Stimulated activated CD4-positive, alpha-beta T cell treated with anti-CD3 and anti-CD28 coated beads, Interleukin-1b, Interleukin-23, amount 100 ng/mL, for 1 hour (primary cell): Measurements from ENCODE around the gene LMTK3.
A peak's percentile ranks its signal among the peaks of the same experiment; 100 is the strongest.

ENCODE experiments used
- DNase-seq, 2 donors: peaks; one replicate each; pipeline ENCODE4 v3.0.0-alpha.2; 2020; ENCODE audit warnings: low read depth in 2 of 2

Gene LMTK3

GRCh38 chr19:48446579-48446978 lies 65.1 kb downstream of the LMTK3 start:
- DNase-seq: no peak

GRCh38 chr19:48445606-48446481 lies 65.8 kb downstream of the LMTK3 start, which contains the start of gene GRWD1:
Gene GRWD1 (plus strand): TSS chr19:48445983. CDS start chr19:48446006, 23 bp downstream.
- DNase-seq: peak; percentile 79 to 82

GRCh38 chr19:48445256-48445605 lies 66.4 kb downstream of the LMTK3 start:
- no peak for DNase-seq

GRCh38 chr19:48444936-48445200 lies 66.8 kb downstream of the LMTK3 start:
- DNase-seq: no peak

GRCh38 chr19:48444129-48444935 lies 67.3 kb downstream of the LMTK3 start:
- DNase-seq: no peak

- DNase-seq: no peak
Observed at GRCh38 chr19:48443731-48444128, 67.9 kb downstream of the LMTK3 start.

GRCh38 chr19:48443256-48443655 lies 68.4 kb downstream of the LMTK3 start:
- no peak for DNase-seq

- no peak for DNase-seq
Observed at GRCh38 chr19:48442116-48443035, 69.3 kb downstream of the LMTK3 start.

GRCh38 chr19:48441360-48442050 lies 70.1 kb downstream of the LMTK3 start:
- DNase-seq: no peak

GRCh38 chr19:48436586-48436985 lies 75.0 kb downstream of the LMTK3 start:
- no peak for DNase-seq
